K562 (cell line): ENCODE data around the gene RPTOR. TPM values are rescaled to one million over a fixed set of nuclear protein-coding genes. Genes with fewer than 3 reads are reported as not detected.
A peak's percentile ranks its signal among the peaks of the same experiment; 100 is the strongest.

Source experiments
- BACH1 ChIP-seq: fragments of 200-800 bp; sonication (Bioruptor generic); IDR thresholded peaks from 2 replicates; pipeline ENCODE4 v1.6.1; 2016; ENCODE audit warnings: missing genetic modification characterization, missing compliant biosample characterization
- BCOR ChIP-seq: fragments of 450-650 bp; IDR thresholded peaks from 2 replicates; pipeline ENCODE4 v1.6.1; 2016
- CBFA2T3 ChIP-seq: fragments of 450-650 bp; IDR thresholded peaks from 2 replicates; pipeline ENCODE4 v1.6.1; 2017
- CTCF ChIP-seq, 3 experiments: IDR thresholded peaks in 2 of 3; conservative IDR thresholded peaks in 1 of 3; 2 replicates each; pipeline ENCODE4 v1.5.1; 2011 to 2012; ENCODE audit warnings: low read length in 3 of 3, mild to moderate bottlenecking in 3 of 3, control low read depth in 2 of 3, improper control_type of control experiment in 1 of 3, inconsistent platforms in 1 of 3, low read depth in 1 of 3, mixed read lengths in 1 of 3, moderate library complexity in 1 of 3; ENCODE audit not compliant: insufficient read depth in 2 of 3
- DPF2 ChIP-seq: fragments of 450-650 bp; IDR thresholded peaks from 2 replicates; pipeline ENCODE4 v1.6.1; 2016
- ESRRA ChIP-seq: fragments of 450-650 bp; IDR thresholded peaks from 2 replicates; pipeline ENCODE4 v1.6.1; 2014; ENCODE audit warnings: low read depth, mild to moderate bottlenecking, moderate library complexity, borderline replicate concordance
- FIP1L1 ChIP-seq: fragments of 200-400 bp; formaldehyde crosslinking; IDR thresholded peaks from 2 replicates; pipeline ENCODE4 v1.6.1; 2018; ENCODE audit warnings: mild to moderate bottlenecking, low read depth, low read length; ENCODE audit not compliant: poor library complexity, severe bottlenecking
- FOXA3 ChIP-seq, 2 experiments: fragments of 450-650 bp in 1 of 2; sonication (generic) in 1 of 2; formaldehyde crosslinking; IDR thresholded peaks in 1 of 2; conservative IDR thresholded peaks in 1 of 2; 2 replicates each; pipeline versions ENCODE4 v1.4.0 to v1.8.0; 2020 to 2022; ENCODE audit warnings: mild to moderate bottlenecking in 2 of 2, missing genetic modification reagents in 1 of 2
- FOXM1 ChIP-seq, 2 experiments: fragments of 450-650 bp in 1 of 2; sonication (generic) in 1 of 2; formaldehyde crosslinking in 1 of 2; IDR thresholded peaks; 2 replicates each; pipeline versions ENCODE4 v1.6.1 to v1.9.0; 2017 to 2022; ENCODE audit warnings: low read depth in 2 of 2, mild to moderate bottlenecking in 2 of 2, missing genetic modification reagents in 1 of 2, moderate library complexity in 1 of 2
- GATA2 ChIP-seq: sonication (generic); formaldehyde crosslinking; IDR thresholded peaks from 2 replicates; pipeline ENCODE4 v1.4.0; 2020; ENCODE audit warnings: mild to moderate bottlenecking, missing genetic modification reagents
- GATAD2A ChIP-seq: fragments of 450-650 bp; IDR thresholded peaks from 2 replicates; pipeline ENCODE4 v1.6.1; 2017
- MAFG ChIP-seq: fragments of 450-650 bp; conservative IDR thresholded peaks from 2 replicates; pipeline ENCODE4 v1.6.1; 2016; ENCODE audit warnings: missing genetic modification characterization, missing compliant biosample characterization
- PHF20 ChIP-seq: fragments of 450-650 bp; IDR thresholded peaks from 2 replicates; pipeline ENCODE4 v1.6.1; 2018; ENCODE audit not compliant: partially characterized antibody
- PML ChIP-seq: IDR thresholded peaks from 2 replicates; pipeline ENCODE4 v1.6.1; 2012; ENCODE audit warnings: low read length, inconsistent platforms
- POLR2AphosphoS5 ChIP-seq: IDR thresholded peaks from 2 replicates; pipeline ENCODE4 v1.6.1; 2011; ENCODE audit warnings: mild to moderate bottlenecking, low read depth, low read length, moderate library complexity; ENCODE audit not compliant: control insufficient read depth, insufficient read depth
- PRPF4 ChIP-seq: fragments of 200-400 bp; formaldehyde crosslinking; IDR thresholded peaks from one replicate; pipeline ENCODE4 v1.6.1; 2017; ENCODE audit warnings: low read length, low read depth, mild to moderate bottlenecking; ENCODE audit not compliant: insufficient read depth, poor library complexity, severe bottlenecking
- RNF2 ChIP-seq: sonication (generic); IDR thresholded peaks from 2 replicates; pipeline ENCODE4 v1.6.1; 2016
- SRSF7 ChIP-seq: fragments of 200-400 bp; formaldehyde crosslinking; optimal IDR thresholded peaks from 2 replicates; pipeline ENCODE3; 2017; ENCODE audit warnings: mild to moderate bottlenecking, low read depth, low read length
- ZBED1 ChIP-seq: IDR thresholded peaks from 2 replicates; pipeline ENCODE4 v1.6.1; 2014
- ZNF12 ChIP-seq: sonication (generic); formaldehyde crosslinking; IDR thresholded peaks from 2 replicates; pipeline ENCODE4 v1.4.0; 2020; ENCODE audit warnings: mild to moderate bottlenecking, missing genetic modification reagents
- ZNF184 ChIP-seq: sonication (generic); formaldehyde crosslinking; IDR thresholded peaks from 2 replicates; pipeline ENCODE4 v1.5.0; 2020; ENCODE audit warnings: missing genetic modification reagents
- ZNF449 ChIP-seq: fragments of 250-450 bp; sonication (Bioruptor Pico); IDR thresholded peaks from 2 replicates; pipeline ENCODE4 v1.8.0; 2022; ENCODE audit warnings: moderate library complexity, mild to moderate bottlenecking, inconsistent platforms
- polyA plus RNA-seq, 8 experiments: library from polyadenylated mRNA; depleted of rRNA in 4 of 8; stranded (reverse) in 5 of 8; unstranded in 3 of 8; fragments of >200 nt; fragmentation: Nextera tagmentation in 2 of 8; fragmentation: Illumina TruSeq in 1 of 8; extraction: Ambion mirVana in 2 of 8; extraction: Trizol in 1 of 8; gene quantifications; 2 replicates each; pipeline versions ENCODE4 v1.2.1 to v1.2.3, GENCODE V29; 2011 to 2014; ENCODE audit warnings: inconsistent platforms in 1 of 8, missing spikeins in 1 of 8
- total RNA-seq, 7 experiments: library from RNA; depleted of rRNA in 6 of 7; stranded (reverse); fragments of >200 nt in 6 of 7; fragmentation: Illumina TruSeq in 2 of 7; extraction: Trizol in 2 of 7; gene quantifications; 2 replicates each; pipeline versions ENCODE4 v1.2.1 to v1.2.3, GENCODE V29; 2011 to 2021; ENCODE audit warnings: low replicate concordance in 1 of 7
- TF ChIP-seq, protein P1 (sequence below), 2 experiments: fragments of 450-650 bp; conservative IDR thresholded peaks; 2 replicates each; pipeline ENCODE4 v1.6.1; 2017; ENCODE audit warnings: mild to moderate bottlenecking in 2 of 2, moderate library complexity in 2 of 2

Gene RPTOR
- total and polyA plus RNA-seq, 9 of the 15 experiments (the other 6 are each of a cell fraction or from before 2014, with no cell fraction given), result 0.24 to 54.1 (median 10.2) TPM

DNA sequence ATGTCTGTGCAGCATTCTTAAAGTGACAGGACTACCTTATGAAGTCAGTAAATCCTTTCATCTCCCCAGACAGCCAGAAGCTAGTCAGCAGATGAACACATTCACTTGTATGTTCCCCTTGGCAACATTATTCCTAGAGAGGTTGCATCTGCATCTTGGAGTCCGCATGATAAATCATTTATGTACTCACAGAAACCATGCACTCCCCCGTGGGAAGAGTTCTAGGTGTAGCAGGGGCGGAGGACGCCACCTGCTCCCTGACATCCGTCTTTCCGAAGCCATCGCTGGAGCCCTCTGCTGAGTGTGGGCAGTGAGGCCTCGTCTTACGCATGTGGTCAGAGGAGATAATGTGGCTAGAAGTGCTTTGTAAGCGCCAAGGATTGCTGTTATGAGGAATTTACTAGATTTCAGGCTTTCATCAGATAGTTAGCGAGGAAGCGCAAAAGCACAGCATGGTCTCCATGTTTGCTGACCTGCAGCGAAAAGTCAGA, 144.5 kb downstream of the RPTOR start (continued):
- TF ChIP-seq ZNF449 (no peak), ZBED1 (peak; percentile 47; the same call in 1 of the 2 replicates), BACH1 (tag) (no peak), DPF2 (peak; percentile 92), FOXA3 (CRISPR knock-in tag; conservative IDR thresholded peaks at IDR 0.05 in 1 of 2, IDR thresholded peaks at IDR 0.05 in 1 of 2) (0 out of 4 replicates have a peak, but pooled peaks of 1 of the 2 experiments have one; percentile 50), CTCF (IDR thresholded peaks at IDR 0.05 in 2 of 3, conservative IDR thresholded peaks at IDR 0.05 in 1 of 3; ENCODE audit: insufficient read depth in 2 of 3, low read depth in 1 of 3, low read length in 3 of 3) (peak in 1 of 3 experiments; percentile 26; a peak in 2 of 6 replicates), POLR2AphosphoS5 (peak; percentile 89), PRPF4 (no peak), ZNF12 (peak; percentile 64; the same call in 1 of the 2 replicates), ZNF184 (CRISPR knock-in tag) (no peak), PML (peak; percentile 86), FOXM1 (IDR thresholded peaks at IDR 0.05; ENCODE audit: low read depth) (peak; percentile 65; the same call in 1 of the 2 replicates), FOXM1 (CRISPR knock-in tag; IDR thresholded peaks at IDR 0.05; ENCODE audit: low read depth) (no peak), BCOR (peak; percentile 89), GATA2 (peak; percentile 95), PHF20 (peak; percentile 36), ESRRA (peak; percentile 44; the same call in 1 of the 2 replicates), RNF2 (peak; percentile 82; the same call in 1 of the 2 replicates), MAFG (tag) (peak; percentile 65), SRSF7 (no peak), GATAD2A (0 out of 2 replicates have a peak, but pooled peaks have one; percentile 15), FIP1L1 (no peak), CBFA2T3 (peak; percentile 96)
- TF ChIP-seq, protein P1, sequence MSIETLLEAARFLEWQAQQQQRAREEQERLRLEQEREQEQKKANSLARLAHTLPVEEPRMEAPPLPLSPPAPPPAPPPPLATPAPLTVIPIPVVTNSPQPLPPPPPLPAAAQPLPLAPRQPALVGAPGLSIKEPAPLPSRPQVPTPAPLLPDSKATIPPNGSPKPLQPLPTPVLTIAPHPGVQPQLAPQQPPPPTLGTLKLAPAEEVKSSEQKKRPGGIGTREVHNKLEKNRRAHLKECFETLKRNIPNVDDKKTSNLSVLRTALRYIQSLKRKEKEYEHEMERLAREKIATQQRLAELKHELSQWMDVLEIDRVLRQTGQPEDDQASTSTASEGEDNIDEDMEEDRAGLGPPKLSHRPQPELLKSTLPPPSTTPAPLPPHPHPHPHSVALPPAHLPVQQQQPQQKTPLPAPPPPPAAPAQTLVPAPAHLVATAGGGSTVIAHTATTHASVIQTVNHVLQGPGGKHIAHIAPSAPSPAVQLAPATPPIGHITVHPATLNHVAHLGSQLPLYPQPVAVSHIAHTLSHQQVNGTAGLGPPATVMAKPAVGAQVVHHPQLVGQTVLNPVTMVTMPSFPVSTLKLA (conservative IDR thresholded peaks at IDR 0.05), result peak; percentile 52 to 84
